GM20000 (cell line): ENCODE data around the gene TANC1.

Experiments
- DNase-seq: peaks from one replicate; pipeline ENCODE4 v3.0.0; 2012; ENCODE audit warnings: low spot score
- CTCF ChIP-seq: IDR thresholded peaks from 2 replicates; pipeline ENCODE4 v1.5.1; 2012; ENCODE audit warnings: mild to moderate bottlenecking, control low read depth; ENCODE audit errors: extremely low read depth, missing control alignments

TANC1 gene

GRCh38 chr2:159096901-159097300 lies 128.5 kb downstream of the TANC1 start:
- DNase-seq: no peak
- no peak for TF ChIP-seq CTCF

GRCh38 chr2:159098361-159098760 lies 129.9 kb downstream of the TANC1 start:
- no peak for TF ChIP-seq CTCF

GRCh38 chr2:159098921-159099411 lies 130.5 kb downstream of the TANC1 start:
- no peak for TF ChIP-seq CTCF
- DNase-seq: no peak

More at GRCh38 chr2:159098361-159098760, 129.9 kb downstream of the TANC1 start:
- DNase-seq: no peak

GRCh38 chr2:159101755-159102489 lies 133.5 kb downstream of the TANC1 start:
- TF ChIP-seq CTCF: no peak
- DNase-seq: no peak

- no peak for DNase-seq
- TF ChIP-seq CTCF: no peak
Measured at GRCh38 chr2:159103411-159103810, 135.0 kb downstream of the TANC1 start.

GRCh38 chr2:159106109-159106508 lies 137.7 kb downstream of the TANC1 start:
- no peak for DNase-seq
- no peak for TF ChIP-seq CTCF

- no peak for TF ChIP-seq CTCF
- DNase-seq: no peak
Measured at GRCh38 chr2:159108181-159108893, 139.9 kb downstream of the TANC1 start.
